Measurements from ENCODE around the gene MPIG6B.

Gene MPIG6B

DNA sequence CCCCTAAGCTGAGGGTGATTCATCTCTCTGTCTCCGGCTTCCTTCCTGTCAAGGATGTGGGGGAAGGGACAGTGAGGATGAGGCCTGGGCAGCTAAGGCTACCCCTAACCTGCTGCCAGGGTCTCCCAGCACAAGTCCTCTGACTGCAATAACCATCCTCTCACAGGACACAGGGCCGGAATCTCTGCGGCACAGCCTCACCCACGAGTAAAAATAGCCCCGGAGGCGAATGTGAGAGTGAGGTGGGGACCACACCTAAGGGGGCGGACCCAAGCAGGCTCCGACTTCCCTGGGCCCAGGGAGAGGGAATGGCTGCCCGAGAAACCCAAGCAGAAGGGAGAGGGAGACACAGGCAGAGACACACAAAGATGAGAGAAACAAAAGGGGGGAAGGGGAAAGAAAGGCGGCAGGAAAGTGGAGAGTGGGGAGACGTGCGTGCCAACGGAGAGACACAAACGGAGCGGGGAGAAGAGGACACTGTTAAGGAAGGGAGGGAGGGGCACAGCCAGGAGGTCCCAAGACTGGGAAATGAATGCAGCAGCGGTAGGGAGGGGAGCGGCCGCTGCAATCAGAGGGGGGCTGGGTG is 11.7 kb downstream of the MPIG6B start:
- peaks cover 0 to 49% (median 28%) of the 10 kb centered on the region in 4 donors for H3K4me1 ChIP-seq
- peak overlapping the region; percentile 86 to 96 for H3K27ac ChIP-seq
- peak overlapping the region; percentile 64 to 87 for H3K4me3 ChIP-seq
- peak; percentile 53 to 78 for DNase-seq
- no peak for TF ChIP-seq CTCF (IDR thresholded peaks at IDR 0.05)
- no peaks in the 10 kb centered on the region for H3K27me3 ChIP-seq
- intact Hi-C loops (cut with DNase I; ENCODE audit: low total_unique reads), result loop anchor here (5.0 kb wide), 1 partner anchor 33 kb away; the partner anchor contains the start of gene ABHD16A
- H3K36me3 ChIP-seq, result peaks cover 37 to 38% (median 38%) of the 10 kb centered on the region in 3 donors
- no peaks in the 10 kb centered on the region for H3K9me3 ChIP-seq

DNA sequence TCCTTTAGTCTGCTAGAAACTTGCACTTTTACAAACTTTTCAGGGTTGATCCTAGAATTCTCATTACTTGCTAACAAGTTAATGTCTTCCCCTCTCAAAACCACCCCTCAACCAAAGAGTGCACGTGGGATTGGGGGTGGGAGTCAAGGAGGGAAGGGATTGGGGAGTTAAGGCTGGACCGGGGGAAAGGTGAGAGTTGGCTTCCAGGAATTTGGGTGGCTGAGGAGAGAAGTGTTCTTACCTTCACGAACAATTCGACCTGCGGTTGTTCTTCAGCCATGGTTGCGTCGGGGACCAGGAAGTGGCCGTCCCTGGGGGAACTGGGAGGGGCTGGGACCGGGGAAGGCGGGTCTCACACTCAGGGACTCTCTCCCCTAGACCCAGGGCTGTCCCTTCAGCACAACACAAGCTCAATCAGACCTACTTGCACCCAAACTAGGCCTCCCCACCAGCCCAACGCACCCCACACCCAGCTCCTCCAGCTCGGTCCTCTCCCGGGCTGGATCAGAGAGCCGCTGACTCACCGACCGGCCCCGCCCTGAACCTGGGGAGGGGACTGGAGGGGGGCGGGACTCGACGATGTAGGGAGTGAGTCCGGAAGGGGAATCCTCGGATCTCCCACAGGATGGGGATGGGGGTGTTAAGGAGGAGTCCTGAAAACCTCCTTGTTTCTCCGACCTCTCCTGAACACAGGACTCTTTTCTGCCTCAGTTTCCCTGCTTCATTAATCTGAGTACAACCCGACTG is 13.0 kb downstream of the MPIG6B start, which contains the start of gene CLIC1:
Gene CLIC1, minus strand, starts transcription at position 510 of the 747 bp plus-strand sequence. Its CDS starts 230 bp downstream, at position 280.
- H3K4me3 ChIP-seq, result peak within 1 kb of the TSS; percentile 64 to 87
- no peaks in the 10 kb centered on the region for H3K9me3 ChIP-seq
- peak within 1 kb of the TSS; percentile 86 to 96 for H3K27ac ChIP-seq
- H3K27me3 ChIP-seq, result no peaks in the 10 kb centered on the region
- peaks cover 0 to 48% (median 28%) of the 10 kb centered on the region in 4 donors for H3K4me1 ChIP-seq
- H3K36me3 ChIP-seq, result peaks cover 31 to 32% (median 31%) of the 10 kb centered on the region in 3 donors
- no peak for TF ChIP-seq CTCF (IDR thresholded peaks at IDR 0.05)
- DNase-seq, result peak; percentile 92 to 95
- intact Hi-C loops (cut with DNase I; ENCODE audit: low total_unique reads), result loop anchor here (5.0 kb wide), 1 partner anchor 34 kb away; the partner anchor contains the start of gene ABHD16A

DNA sequence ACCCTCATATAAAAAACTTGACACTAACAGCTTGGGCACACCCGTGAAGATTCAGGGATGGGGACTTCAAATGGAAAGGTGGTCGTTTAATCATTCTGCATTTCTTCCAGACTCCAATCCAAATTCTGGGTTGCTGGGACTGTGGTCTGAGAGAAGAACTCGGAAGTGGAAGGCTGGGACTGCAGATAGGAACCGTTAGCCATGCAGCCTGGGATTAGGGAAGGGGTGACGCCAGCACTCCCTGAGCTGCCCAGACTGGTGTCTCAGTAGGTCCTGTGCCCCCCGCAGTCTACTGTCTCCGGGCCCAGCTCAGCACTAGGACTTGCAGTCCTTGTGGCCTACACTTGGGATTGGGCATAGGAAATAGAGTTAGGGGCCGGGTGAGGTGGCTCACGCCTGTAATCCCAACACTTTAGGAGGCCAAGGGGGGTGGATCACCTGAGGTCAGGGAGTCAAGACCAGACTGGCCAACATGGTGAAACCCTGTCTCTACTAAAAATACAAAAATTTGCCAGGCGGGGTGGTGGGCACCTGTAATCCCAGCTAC is 13.7 kb downstream of the MPIG6B start:
- peaks cover 0 to 48% (median 28%) of the 10 kb centered on the region in 4 donors for H3K4me1 ChIP-seq

DNA sequence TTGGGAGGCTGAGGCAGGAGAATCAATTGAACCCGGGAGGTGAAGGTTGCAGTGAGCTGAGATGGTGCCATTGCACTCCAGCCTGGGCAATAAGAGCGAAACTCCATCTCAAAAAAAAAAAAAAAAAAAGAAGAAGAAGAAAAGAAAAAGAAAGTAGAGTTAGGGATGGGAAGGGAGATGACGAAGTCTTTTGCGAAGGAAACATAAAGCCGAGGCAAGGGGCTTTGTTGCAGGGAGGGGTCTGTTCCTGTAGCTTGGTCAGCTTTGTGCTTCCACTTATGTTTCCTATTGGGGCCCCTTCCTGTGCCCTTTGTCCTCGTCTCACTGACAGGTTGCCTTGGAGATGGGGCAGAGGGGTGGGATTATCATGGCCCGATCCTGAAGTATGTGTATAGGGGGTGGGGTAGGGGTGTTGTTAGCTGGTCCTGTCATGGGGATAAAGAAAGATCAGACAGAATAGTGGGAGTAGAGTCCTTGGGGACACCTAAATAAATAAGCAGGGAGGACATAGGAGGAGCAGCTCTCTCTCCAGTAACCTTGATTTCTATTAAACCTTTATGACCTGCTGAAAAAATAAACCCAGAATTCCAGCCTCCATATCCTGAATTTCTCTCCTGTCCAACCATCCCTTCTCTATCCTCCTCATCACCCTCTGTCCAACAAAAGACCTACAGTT is 14.3 kb downstream of the MPIG6B start:
- intact Hi-C loops (cut with DNase I; ENCODE audit: low total_unique reads), result loop anchor here (5.0 kb wide), 1 partner anchor 35 kb away; the partner anchor contains the start of gene ABHD16A
- Histone ChIP-seq H3K27me3 (no peaks in the 10 kb centered on the region), H3K4me1 (peaks cover 0 to 48% (median 28%) of the 10 kb centered on the region in 4 donors), H3K9me3 (no peaks in the 10 kb centered on the region), H3K36me3 (peaks cover 18 to 19% (median 18%) of the 10 kb centered on the region in 3 donors), H3K4me3 (no peak overlapping the region), H3K27ac (peak overlapping the region; percentile 86 to 96)
- no peak for DNase-seq
- TF ChIP-seq CTCF (IDR thresholded peaks at IDR 0.05), result no peak

More for the DNA sequence above, 13.7 kb downstream of the MPIG6B start:
- H3K4me3 ChIP-seq, result peak overlapping the region; percentile 64 to 87
- no peaks in the 10 kb centered on the region for H3K27me3 ChIP-seq
- DNase-seq, result no peak
- peaks cover 24 to 25% (median 25%) of the 10 kb centered on the region in 3 donors for H3K36me3 ChIP-seq
- H3K9me3 ChIP-seq, result no peaks in the 10 kb centered on the region
- peak overlapping the region; percentile 86 to 96 for H3K27ac ChIP-seq
- no peak for TF ChIP-seq CTCF (IDR thresholded peaks at IDR 0.05)
- intact Hi-C loops (cut with DNase I; ENCODE audit: low total_unique reads), result loop anchor here (5.0 kb wide), 1 partner anchor 35 kb away; the partner anchor contains the start of gene ABHD16A

Measured in tibial artery (tissue), 4 donors.